ENCODE results near the gene ATP1B3. TPM values are rescaled to one million over a fixed set of nuclear protein-coding genes. Genes with fewer than 3 reads are reported as not detected.

The ATP1B3 gene
- polyA plus RNA-seq, 3 donors = 146 to 345 (median 278) TPM

DNA sequence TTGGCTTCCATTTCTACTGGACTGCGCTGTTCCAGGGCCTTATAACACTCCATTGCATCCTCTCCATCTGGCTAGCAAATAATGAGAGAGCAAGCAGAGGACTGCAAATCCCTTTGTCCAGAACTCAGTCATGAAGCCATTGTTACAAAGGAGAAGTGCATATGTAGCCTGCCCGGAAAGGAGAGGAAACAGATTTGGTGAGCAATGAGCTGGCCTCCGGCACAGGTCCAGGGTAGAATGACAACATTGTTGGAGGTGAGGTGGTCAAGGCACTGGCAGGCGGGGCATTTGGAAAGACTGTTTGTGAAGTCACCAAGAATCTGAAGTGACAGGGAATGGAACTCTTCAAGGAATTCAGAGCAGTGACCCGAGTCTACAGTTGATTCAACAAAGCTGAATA lies 25.0 kb upstream of the ATP1B3 start:
- DNase-seq (ENCODE audit: extremely low read depth in 1 of 11, low read depth in 9 of 11, low spot score in 4 of 11) = no peak

DNA sequence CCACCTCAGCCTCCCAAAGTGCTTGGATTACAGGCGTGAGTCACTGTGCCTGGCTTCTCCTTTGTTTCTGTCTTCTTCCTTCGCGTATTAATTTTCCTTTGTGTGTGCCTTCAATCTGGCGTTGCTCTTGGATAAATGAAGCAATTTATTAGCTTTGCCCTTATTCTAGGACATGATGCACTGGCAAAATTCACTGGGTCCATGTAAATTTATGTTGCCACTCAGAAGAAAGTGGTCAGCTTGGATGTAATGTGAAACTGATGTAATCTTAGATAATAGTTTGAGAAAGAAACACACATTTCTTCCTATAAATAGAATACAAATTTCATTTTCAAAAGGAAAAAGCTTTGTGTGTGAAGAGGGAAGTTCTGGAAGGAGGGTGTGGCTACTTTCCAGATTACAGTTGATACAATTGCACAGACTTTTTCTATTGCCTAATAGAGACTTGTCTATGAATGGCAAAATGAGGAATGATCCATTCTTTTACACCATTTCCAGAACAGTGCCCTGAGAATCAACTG lies 23.3 kb upstream of the ATP1B3 start:
- DNase-seq (ENCODE audit: extremely low read depth in 1 of 11, low read depth in 9 of 11, low spot score in 4 of 11) = no peak

DNA sequence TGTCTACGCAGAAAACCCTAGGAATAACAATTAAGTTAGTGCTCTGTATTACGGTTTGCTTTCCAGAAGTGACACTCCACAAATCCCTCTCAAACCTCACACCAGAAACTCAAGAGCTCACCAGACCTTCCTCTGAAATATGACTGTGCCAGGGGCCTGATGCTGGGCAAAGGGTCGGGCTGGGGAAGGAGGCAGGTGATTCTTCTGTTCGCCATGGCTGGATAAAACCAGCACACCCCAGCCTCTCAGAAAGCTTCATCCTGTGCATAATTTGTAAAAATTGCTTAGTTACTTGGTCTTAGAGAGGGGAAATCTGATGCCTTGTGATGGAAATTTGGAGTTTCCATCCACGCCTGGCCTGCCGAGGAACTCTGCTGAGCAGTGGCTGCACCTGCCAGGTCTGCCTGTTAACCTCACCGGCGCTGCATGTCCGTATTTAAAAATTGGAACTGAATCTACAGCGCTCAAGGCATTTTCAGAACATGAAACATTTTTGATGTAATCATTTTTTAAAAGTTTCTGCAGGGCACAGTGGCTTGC lies 22.7 kb upstream of the ATP1B3 start:
- DNase-seq (ENCODE audit: extremely low read depth in 1 of 11, low read depth in 9 of 11, low spot score in 4 of 11) = no peak

DNA sequence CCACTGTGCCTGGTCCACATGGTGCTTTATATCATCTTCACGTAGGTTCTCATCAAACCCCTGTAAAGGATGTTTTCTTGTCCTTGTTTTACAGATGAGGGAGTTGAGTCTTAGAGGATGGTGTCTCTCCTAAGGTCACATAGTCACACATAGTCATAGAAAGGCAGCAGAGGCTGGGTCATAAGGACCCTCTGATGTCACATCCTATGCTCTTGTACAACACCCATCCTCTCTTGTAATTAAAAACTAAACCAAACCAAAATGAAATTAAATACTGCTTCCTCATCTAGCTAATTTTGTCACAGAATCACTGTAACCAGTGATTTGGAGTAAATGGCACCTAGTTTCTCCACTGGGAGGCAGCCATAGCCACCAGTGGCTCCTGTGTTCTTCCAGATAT lies 21.8 kb upstream of the ATP1B3 start:
- no peak for DNase-seq (ENCODE audit: extremely low read depth in 1 of 11, low read depth in 9 of 11, low spot score in 4 of 11)

DNA sequence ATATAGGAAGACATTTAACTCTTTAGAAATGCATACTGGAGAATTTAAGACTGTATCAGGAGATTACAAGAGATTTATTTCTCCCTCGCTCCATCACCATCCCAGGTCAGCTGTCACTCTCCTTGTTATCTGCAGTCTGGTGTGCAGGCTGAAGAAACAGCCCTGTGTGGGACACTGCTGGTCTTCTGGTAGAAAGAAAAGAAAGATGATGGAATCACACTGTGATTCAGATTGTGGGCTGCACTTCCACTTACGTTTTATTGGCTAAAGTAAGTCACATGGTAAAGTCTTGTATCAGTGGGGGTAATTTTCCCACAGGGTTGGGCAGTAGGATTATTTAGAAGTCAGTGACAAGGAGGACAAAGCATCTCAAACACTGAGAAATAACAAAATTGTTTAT lies 18.1 kb upstream of the ATP1B3 start:
- DNase-seq (ENCODE audit: extremely low read depth in 1 of 11, low read depth in 9 of 11, low spot score in 4 of 11) = no peak

DNA sequence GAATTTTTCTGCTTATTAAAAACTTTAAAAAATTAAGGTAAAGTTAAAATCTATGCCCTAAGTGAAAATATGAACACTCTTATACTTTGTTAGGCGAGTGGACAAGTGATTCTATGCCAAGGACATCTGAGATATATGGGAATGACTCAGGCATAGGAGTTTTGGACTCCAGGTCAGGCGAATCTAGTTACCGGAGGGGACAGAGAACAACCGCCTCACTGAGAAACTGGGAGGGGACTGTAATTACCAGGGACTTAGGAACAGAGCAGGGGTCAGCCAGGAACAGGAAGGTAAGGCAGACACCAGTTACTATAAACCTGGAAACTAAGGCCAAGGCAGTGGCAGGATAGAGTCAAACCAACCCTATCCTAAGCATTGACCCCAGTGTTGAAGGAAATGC lies 16.8 kb upstream of the ATP1B3 start:
- DNase-seq (ENCODE audit: extremely low read depth in 1 of 11, low read depth in 9 of 11, low spot score in 4 of 11) = no peak

- DNase-seq (ENCODE audit: extremely low read depth in 1 of 11, low read depth in 9 of 11, low spot score in 4 of 11) = no peak
Measured at GRCh38 chr3:141860086-141860669, 16.3 kb upstream of the ATP1B3 start.

DNA sequence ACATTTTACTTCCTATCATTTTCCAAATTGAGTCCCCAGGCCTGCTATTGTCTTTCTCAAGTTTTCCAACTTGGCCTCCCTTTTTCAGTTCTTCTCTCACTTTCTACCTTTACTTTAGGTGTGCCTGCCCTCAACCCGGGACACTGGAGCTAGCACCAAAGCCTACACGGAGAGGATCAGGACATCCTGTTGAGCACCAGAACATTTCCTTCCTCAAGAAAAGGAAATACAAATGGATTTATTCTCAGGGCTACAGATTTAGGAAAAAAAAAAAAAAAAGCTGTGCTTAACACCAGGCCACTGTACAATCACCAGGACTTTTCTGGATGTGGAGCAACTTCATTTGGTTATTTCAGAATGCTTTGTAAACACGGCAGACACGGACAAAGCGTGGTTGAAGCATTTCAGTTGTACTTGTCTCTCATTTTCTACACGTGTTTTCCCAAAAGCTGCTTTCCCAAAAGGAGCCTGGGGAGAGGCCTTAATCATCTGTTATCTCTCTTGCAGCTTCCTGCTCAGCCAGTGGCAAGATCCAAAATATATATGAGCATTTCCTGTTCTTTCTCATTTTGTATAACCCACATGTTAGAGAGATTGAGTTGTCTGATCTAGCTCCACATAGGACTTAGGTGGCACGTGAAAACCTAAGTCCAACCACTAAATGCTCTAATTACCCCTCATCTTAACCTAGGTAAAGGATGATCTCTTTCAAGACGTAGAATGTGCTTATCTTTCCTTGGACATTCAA lies 15.5 kb upstream of the ATP1B3 start:
- DNase-seq (ENCODE audit: extremely low read depth in 1 of 11, low read depth in 9 of 11, low spot score in 4 of 11) = no peak

DNA sequence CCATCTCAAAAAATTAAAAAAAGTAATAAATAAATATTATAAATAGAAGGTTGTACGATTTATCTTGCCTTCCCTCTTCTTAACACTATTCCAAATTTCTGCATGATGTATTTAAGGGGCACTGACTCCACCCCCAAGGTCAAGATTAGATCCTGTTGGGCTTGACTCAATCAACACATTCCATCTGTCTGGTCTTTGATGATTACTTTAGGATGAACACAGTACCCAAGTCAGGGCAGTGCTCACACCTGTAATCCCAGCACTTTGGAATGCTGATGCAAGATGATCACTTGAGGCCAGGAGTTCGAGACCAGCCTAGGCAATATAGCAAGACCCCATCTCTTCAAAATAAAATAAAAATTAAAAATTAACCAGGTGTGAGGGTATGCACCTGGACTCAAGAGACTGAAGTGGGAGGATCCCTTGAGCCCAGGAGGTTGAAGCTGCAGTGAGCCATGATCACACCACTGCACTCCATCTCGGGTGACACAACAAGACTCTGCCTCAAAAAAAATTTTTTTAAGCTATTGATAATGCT lies 14.1 kb upstream of the ATP1B3 start:
- no peak for DNase-seq (ENCODE audit: extremely low read depth in 1 of 11, low read depth in 9 of 11, low spot score in 4 of 11)

- no peak for DNase-seq (ENCODE audit: extremely low read depth in 1 of 11, low read depth in 9 of 11, low spot score in 4 of 11)
Measured at GRCh38 chr3:141863491-141863890, 13.0 kb upstream of the ATP1B3 start.

DNA sequence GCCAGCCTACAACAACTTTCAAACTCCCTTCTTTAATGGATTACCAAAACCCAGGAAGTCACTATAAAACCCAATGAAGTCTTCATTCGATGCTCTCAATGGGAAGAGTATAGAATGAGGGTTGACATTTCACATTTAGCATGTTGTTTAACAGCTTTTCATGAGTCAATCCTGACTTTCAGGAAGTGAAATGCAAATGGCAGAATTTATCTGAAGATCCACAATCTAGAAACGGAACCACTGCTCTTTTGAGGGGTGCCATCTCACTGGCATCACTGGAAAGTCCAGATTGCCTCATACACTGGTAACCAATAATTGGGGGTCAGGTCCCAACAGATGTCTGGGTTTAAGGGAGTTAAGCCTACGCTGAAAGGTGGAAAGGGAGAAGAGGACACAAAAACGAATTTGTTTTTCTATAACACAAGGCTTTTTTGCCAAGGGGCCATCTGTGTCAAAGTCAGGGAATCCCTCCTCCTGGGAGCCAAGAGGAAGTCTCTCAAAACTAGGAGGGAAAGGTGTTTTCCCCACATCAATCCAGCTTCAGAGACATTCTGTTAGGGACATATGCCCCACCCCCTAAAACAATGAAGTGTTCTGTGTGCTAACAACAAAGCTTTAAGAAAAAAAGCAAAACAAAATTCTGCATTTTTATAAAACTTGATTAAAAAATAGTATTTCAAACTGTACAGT lies 12.0 kb upstream of the ATP1B3 start:
- no peak for DNase-seq (ENCODE audit: extremely low read depth in 1 of 11, low read depth in 9 of 11, low spot score in 4 of 11)

- DNase-seq (ENCODE audit: extremely low read depth in 1 of 11, low read depth in 9 of 11, low spot score in 4 of 11) = no peak
Measured at GRCh38 chr3:141865101-141865500, 11.3 kb upstream of the ATP1B3 start.

- no peak for DNase-seq (ENCODE audit: extremely low read depth in 1 of 11, low read depth in 9 of 11, low spot score in 4 of 11)
Measured at GRCh38 chr3:141870091-141870687, 6.3 kb upstream of the ATP1B3 start.

DNA sequence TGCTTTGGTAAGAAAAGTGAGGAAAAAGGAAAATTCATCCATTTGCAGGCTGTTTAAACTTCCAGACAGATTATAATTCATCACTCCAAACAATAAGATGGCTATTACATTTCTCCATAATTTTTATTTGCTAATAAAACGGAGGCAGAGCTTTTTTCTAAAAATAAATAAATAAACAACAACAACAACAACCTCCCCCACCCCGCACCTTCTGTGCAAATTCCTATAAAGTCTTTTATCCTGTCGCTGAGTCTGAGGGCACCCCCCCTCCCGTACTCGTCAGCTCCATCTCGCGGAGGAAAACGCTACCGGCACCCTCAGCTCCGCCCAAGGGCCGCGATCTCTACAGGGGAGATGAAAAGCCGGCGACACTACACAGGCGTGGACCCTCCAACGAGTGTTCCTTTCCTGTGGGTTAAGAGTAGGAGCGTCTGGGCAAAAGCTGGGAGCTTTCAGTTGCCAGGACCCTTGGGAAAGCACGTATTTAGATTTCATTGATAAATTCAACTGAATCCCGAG lies 1.0 kb upstream of the ATP1B3 start:
- DNase-seq (ENCODE audit: extremely low read depth in 1 of 11, low read depth in 9 of 11, low spot score in 4 of 11) = peak; percentile 70 to 86 (median 79)

GRCh38 chr3:141875893-141876380 lies 506 bp upstream of the ATP1B3 start:
- DNase-seq (ENCODE audit: extremely low read depth in 1 of 11, low read depth in 9 of 11, low spot score in 4 of 11) = peak in 5 of 11 donors; percentile 37 to 51 (median 47)

- DNase-seq (ENCODE audit: extremely low read depth in 1 of 11, low read depth in 9 of 11, low spot score in 4 of 11) = peak in 6 of 11 donors; percentile 28 to 48 (median 38)
Measured at GRCh38 chr3:141876891-141877621, 613 bp downstream of the ATP1B3 start.

GRCh38 chr3:141877911-141878310 lies 1.5 kb downstream of the ATP1B3 start:
- DNase-seq (ENCODE audit: extremely low read depth in 1 of 11, low read depth in 9 of 11, low spot score in 4 of 11) = peak in 1 of 11 donors; percentile 6

- DNase-seq (ENCODE audit: extremely low read depth in 1 of 11, low read depth in 9 of 11, low spot score in 4 of 11) = no peak
Measured at GRCh38 chr3:141878326-141878725, 1.9 kb downstream of the ATP1B3 start.

Data from renal cortex interstitium (tissue), 11 donors.